AG04450 (cell line): ENCODE results near the gene PDE4D. TPM values are rescaled to one million over a fixed set of nuclear protein-coding genes. Genes with fewer than 3 reads are reported as not detected.

Experiments
- CTCF ChIA-PET: fragments of 300-600, 350-600 bp; formaldehyde crosslinking; extraction: SDS; loops from one replicate; lab custom pipeline; 2022; ENCODE audit warnings: antibody characterized with exemption, inconsistent platforms; lab: Charles Lee
- POLR2A ChIA-PET: fragments of 350-600 bp; formaldehyde crosslinking; extraction: SDS; loops from one replicate; lab custom pipeline; 2021; ENCODE audit warnings: antibody characterized with exemption, inconsistent platforms; lab: Yijun Ruan, JAX
- DNase-seq: peaks from one replicate; pipeline ENCODE4 v3.0.0-alpha.2; 2011; ENCODE audit warnings: low read depth, low spot score
- H3K27ac ChIP-seq: one replicate; pipeline ENCODE4 v1.5.1; 2012; ENCODE audit warnings: low read depth, low read length, control low read depth
- H3K27me3 ChIP-seq: one replicate; pipeline ENCODE4 v1.6.0; 2012; ENCODE audit warnings: low read length; ENCODE audit not compliant: control insufficient read depth, insufficient read depth
- H3K4me3 ChIP-seq: 2 replicates; pipeline ENCODE4 v1.5.1; 2011; ENCODE audit warnings: mild to moderate bottlenecking, low read depth, low read length, control low read depth
- H3K9me3 ChIP-seq: 2 replicates; pipeline ENCODE4 v1.5.1; 2012; ENCODE audit warnings: low read length; ENCODE audit not compliant: control insufficient read depth, insufficient read depth
- CTCF ChIP-seq: IDR thresholded peaks from 2 replicates; pipeline ENCODE4 v1.5.1; 2011; ENCODE audit warnings: low read depth, low read length, control low read depth, inconsistent platforms
- polyA plus RNA-seq: library from polyadenylated mRNA; depleted of rRNA; stranded (reverse); fragments of >200 nt; gene quantifications from 2 replicates; pipeline ENCODE4 v1.2.3, GENCODE V29; 2011

Gene PDE4D
- polyA plus RNA-seq, 1 experiment, result 12.0 TPM

- Histone ChIP-seq H3K4me3 (no peak overlapping the region), H3K9me3 (no peaks in the 10 kb centered on the region), H3K27me3 (peaks cover 2% of the 10 kb centered on the region), H3K27ac (no peak overlapping the region)
- CTCF ChIA-PET, result no interaction called here
- POLR2A ChIA-PET, result no interaction called here
- TF ChIP-seq CTCF, result no peak
- DNase-seq, result no peak
These were observed 350.4 kb downstream of the PDE4D start for GRCh38 chr5:59542851-59543820.

- ChIA-PET CTCF (no interaction called here), POLR2A (no interaction called here)
- Histone ChIP-seq H3K27ac (no peak overlapping the region), H3K27me3 (peaks cover 2% of the 10 kb centered on the region), H3K4me3 (no peak overlapping the region), H3K9me3 (no peaks in the 10 kb centered on the region)
- TF ChIP-seq CTCF, result no peak
- no peak for DNase-seq
These were observed 351.2 kb downstream of the PDE4D start for GRCh38 chr5:59542306-59542705.

GRCh38 chr5:59540366-59540765, 353.2 kb downstream of the PDE4D start:
- POLR2A ChIA-PET, result no interaction called here

GRCh38 chr5:59538750-59539121, 354.8 kb downstream of the PDE4D start:
- ChIA-PET CTCF (no interaction called here), POLR2A (no interaction called here)
- Histone ChIP-seq H3K9me3 (no peaks in the 10 kb centered on the region), H3K27ac (no peak overlapping the region), H3K27me3 (peaks cover 2% of the 10 kb centered on the region), H3K4me3 (no peak overlapping the region)
- no peak for DNase-seq
- no peak for TF ChIP-seq CTCF

More at GRCh38 chr5:59540366-59540765, 353.2 kb downstream of the PDE4D start:
- Histone ChIP-seq H3K27ac (no peak overlapping the region), H3K27me3 (peaks cover 2% of the 10 kb centered on the region), H3K4me3 (no peak overlapping the region), H3K9me3 (no peaks in the 10 kb centered on the region)
- CTCF ChIA-PET, result interaction anchor here (0.6 kb wide), 1 partner anchor 87 kb away, joined by 5 read pairs; no protein-coding TSS in a partner anchor
- no peak for TF ChIP-seq CTCF
- no peak for DNase-seq
